ENCODE results near the gene BBOX1. TPM values are rescaled to one million over a fixed set of nuclear protein-coding genes. Genes with fewer than 3 reads are reported as not detected.

Gene BBOX1
- total RNA-seq, 6 donors from 2014 or later: 0.51 to 0.79 TPM; not detected in 4

- no peak for ATAC-seq (ENCODE audit: low FRiP score in 2 of 2)
- no peaks in the 10 kb centered on the region for H3K4me1 ChIP-seq
- WGBS, 2 donors: 77 to 78% methylated on average over 2 of the region's 2 CpGs
- no peak for DNase-seq
- no peak for TF ChIP-seq EP300 (IDR thresholded peaks at IDR 0.05)
- TF ChIP-seq POLR2A (IDR thresholded peaks at IDR 0.05): no peak
- TF ChIP-seq POLR2AphosphoS5 (IDR thresholded peaks at IDR 0.05): no peak
- no peak for TF ChIP-seq CTCF (IDR thresholded peaks at IDR 0.05)
- no peak overlapping the region for H3K4me3 ChIP-seq
- no peaks in the 10 kb centered on the region for H3K9me3 ChIP-seq
- no peaks in the 10 kb centered on the region for H3K27me3 ChIP-seq
- H3K27ac ChIP-seq: no peak overlapping the region
- H3K36me3 ChIP-seq: no peaks in the 10 kb centered on the region
Observed at GRCh38 chr11:27064086-27064485, 23.5 kb downstream of the BBOX1 start.

- H3K9me3 ChIP-seq: no peaks in the 10 kb centered on the region
- no peak overlapping the region for H3K27ac ChIP-seq
- WGBS, 2 donors: 38 to 55% methylated on average over 1 of the region's 1 CpG
- no peak for TF ChIP-seq CTCF (IDR thresholded peaks at IDR 0.05)
- H3K4me1 ChIP-seq: no peaks in the 10 kb centered on the region
- H3K36me3 ChIP-seq: no peaks in the 10 kb centered on the region
- ATAC-seq (ENCODE audit: low FRiP score in 2 of 2): peak; percentile 12 to 26
- no peaks in the 10 kb centered on the region for H3K27me3 ChIP-seq
- H3K4me3 ChIP-seq: no peak overlapping the region
- DNase-seq: no peak
Observed at GRCh38 chr11:27075192-27075591, 34.6 kb downstream of the BBOX1 start.

- Histone ChIP-seq H3K27me3 (no peaks in the 10 kb centered on the region), H3K4me3 (no peak overlapping the region), H3K36me3 (no peaks in the 10 kb centered on the region), H3K4me1 (no peaks in the 10 kb centered on the region), H3K27ac (no peak overlapping the region), H3K9me3 (no peaks in the 10 kb centered on the region)
- DNase-seq (no peak), ATAC-seq (ENCODE audit: low FRiP score in 2 of 2) (peak in 1 of 2 donors; percentile 28)
- 33 to 55% methylated on average over 1 of the region's 1 CpG for WGBS, 2 donors
- no peak for TF ChIP-seq EP300 (IDR thresholded peaks at IDR 0.05)
- TF ChIP-seq POLR2AphosphoS5 (IDR thresholded peaks at IDR 0.05): no peak
- no peak for TF ChIP-seq CTCF (IDR thresholded peaks at IDR 0.05)
- no peak for TF ChIP-seq POLR2A (IDR thresholded peaks at IDR 0.05)
Observed at GRCh38 chr11:27075655-27076054, 35.0 kb downstream of the BBOX1 start.

- Histone ChIP-seq H3K4me1 (no peaks in the 10 kb centered on the region), H3K27ac (no peak overlapping the region), H3K4me3 (no peak overlapping the region), H3K27me3 (no peaks in the 10 kb centered on the region), H3K9me3 (no peaks in the 10 kb centered on the region), H3K36me3 (no peaks in the 10 kb centered on the region)
- 47 to 82% methylated on average over 2 of the region's 2 CpGs for WGBS, 2 donors
- no peak for ATAC-seq (ENCODE audit: low FRiP score in 2 of 2)
- TF ChIP-seq POLR2A (IDR thresholded peaks at IDR 0.05) (no peak), POLR2AphosphoS5 (IDR thresholded peaks at IDR 0.05) (no peak), CTCF (IDR thresholded peaks at IDR 0.05) (no peak), EP300 (IDR thresholded peaks at IDR 0.05) (no peak)
- DNase-seq: no peak
Observed at GRCh38 chr11:27076121-27076589, 35.5 kb downstream of the BBOX1 start.

- Histone ChIP-seq H3K27me3 (no peaks in the 10 kb centered on the region), H3K9me3 (no peaks in the 10 kb centered on the region), H3K4me3 (no peak overlapping the region), H3K36me3 (no peaks in the 10 kb centered on the region), H3K27ac (no peak overlapping the region), H3K4me1 (no peaks in the 10 kb centered on the region)
- ATAC-seq (ENCODE audit: low FRiP score in 2 of 2): no peak
- no peak for DNase-seq
- TF ChIP-seq CTCF (IDR thresholded peaks at IDR 0.05) (no peak), POLR2AphosphoS5 (IDR thresholded peaks at IDR 0.05) (no peak), EP300 (IDR thresholded peaks at IDR 0.05) (no peak), POLR2A (IDR thresholded peaks at IDR 0.05) (no peak)
Observed at GRCh38 chr11:27081056-27081455, 40.4 kb downstream of the BBOX1 start.

Measured in upper lobe of left lung (tissue), 6 donors.